HL-60 (cell line): ENCODE results near the gene PI4KB.
A peak's percentile ranks its signal among the peaks of the same experiment; 100 is the strongest.

ENCODE experiments used
- DNase-seq, 2 experiments: peaks; one replicate each; pipeline ENCODE4 v3.0.0-alpha.2; 2010 to 2020; ENCODE audit warnings: low read depth in 1 of 2, low spot score in 1 of 2
- H3K27ac ChIP-seq: fragments of 250-450 bp; sonication (Bioruptor Pico); replicated peaks from 2 replicates; pipeline ENCODE4 v1.5.1; 2020; ENCODE audit warnings: mild to moderate bottlenecking, moderate library complexity
- H3K27me3 ChIP-seq: fragments of 250-450 bp; sonication (Bioruptor Pico); 2 replicates; pipeline ENCODE4 v1.5.1; 2021; ENCODE audit warnings: mild to moderate bottlenecking, moderate library complexity; ENCODE audit not compliant: insufficient read depth, poor library complexity, severe bottlenecking
- H3K4me3 ChIP-seq: replicated peaks from 2 replicates; pipeline ENCODE4 v1.5.1; 2011; ENCODE audit warnings: mild to moderate bottlenecking, control low read depth, low read length; ENCODE audit not compliant: insufficient read depth
- GABPA ChIP-seq: IDR thresholded peaks from 2 replicates; pipeline ENCODE4 v1.6.1; 2012; ENCODE audit warnings: low read depth
- POLR2AphosphoS5 ChIP-seq: IDR thresholded peaks from 2 replicates; pipeline ENCODE4 v1.6.1; 2012; ENCODE audit warnings: low read depth
- REST ChIP-seq: IDR thresholded peaks from 2 replicates; pipeline ENCODE4 v1.6.1; 2012; ENCODE audit warnings: low read depth; ENCODE audit not compliant: insufficient replicate concordance
- SPI1 ChIP-seq: IDR thresholded peaks from 2 replicates; pipeline ENCODE4 v1.6.1; 2012; ENCODE audit warnings: low read depth, mild to moderate bottlenecking, borderline replicate concordance
- TF ChIP-seq, protein P1 (sequence below): IDR thresholded peaks from one replicate; pipeline ENCODE4 v1.5.1; 2011; ENCODE audit warnings: low read length, control low read depth, inconsistent platforms; ENCODE audit not compliant: insufficient read depth

PI4KB gene

DNA sequence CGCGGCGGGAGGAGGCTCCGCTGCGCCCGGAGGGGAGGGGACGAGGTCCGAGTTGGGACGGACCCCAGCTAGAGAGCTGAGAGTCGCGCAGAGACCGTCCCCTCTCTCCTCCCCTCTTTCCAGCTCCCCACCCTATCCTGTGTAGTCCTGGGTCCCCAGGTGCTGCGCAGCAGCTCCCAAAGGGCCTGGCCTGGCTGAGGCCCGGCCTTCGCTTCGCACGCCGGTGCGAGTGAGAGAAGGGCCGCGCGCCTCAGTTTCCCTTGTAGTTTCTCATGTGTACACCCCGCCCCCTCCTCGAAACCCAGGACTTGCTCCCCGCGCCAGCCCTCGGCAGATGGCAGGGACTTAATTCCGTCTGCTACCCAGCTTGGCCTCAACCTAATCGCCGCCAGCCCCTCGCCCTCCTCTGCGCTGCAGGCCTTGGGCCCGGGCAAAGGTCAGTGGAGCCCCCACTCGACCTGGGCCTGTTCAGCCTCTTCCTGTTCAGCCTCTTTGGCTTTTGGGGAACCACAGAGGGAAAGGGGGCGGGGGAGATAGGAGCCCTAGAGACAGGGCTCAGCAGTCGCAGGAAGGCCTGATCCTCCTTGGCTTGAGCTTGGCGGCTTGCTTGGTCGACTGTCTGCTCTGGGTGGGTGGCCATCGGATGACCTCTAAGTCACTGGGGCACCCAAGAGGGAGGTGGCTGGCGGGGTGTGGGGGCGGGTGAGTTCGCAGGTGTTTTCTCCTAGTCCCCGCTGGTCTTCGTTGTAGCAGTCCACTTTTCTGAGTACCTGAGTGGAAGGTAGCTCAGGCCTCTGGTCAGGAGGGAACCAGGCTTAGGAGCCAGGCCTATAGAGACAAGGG is 44.1 kb downstream of the PI4KB start:
- Histone ChIP-seq H3K4me3 (peak overlapping the region; percentile 89), H3K27me3 (no peaks in the 10 kb centered on the region), H3K27ac (peak overlapping the region; percentile 97)
- TF ChIP-seq SPI1 = peak; percentile 8; the same call in 1 of the 2 replicates
- TF ChIP-seq, protein P1, sequence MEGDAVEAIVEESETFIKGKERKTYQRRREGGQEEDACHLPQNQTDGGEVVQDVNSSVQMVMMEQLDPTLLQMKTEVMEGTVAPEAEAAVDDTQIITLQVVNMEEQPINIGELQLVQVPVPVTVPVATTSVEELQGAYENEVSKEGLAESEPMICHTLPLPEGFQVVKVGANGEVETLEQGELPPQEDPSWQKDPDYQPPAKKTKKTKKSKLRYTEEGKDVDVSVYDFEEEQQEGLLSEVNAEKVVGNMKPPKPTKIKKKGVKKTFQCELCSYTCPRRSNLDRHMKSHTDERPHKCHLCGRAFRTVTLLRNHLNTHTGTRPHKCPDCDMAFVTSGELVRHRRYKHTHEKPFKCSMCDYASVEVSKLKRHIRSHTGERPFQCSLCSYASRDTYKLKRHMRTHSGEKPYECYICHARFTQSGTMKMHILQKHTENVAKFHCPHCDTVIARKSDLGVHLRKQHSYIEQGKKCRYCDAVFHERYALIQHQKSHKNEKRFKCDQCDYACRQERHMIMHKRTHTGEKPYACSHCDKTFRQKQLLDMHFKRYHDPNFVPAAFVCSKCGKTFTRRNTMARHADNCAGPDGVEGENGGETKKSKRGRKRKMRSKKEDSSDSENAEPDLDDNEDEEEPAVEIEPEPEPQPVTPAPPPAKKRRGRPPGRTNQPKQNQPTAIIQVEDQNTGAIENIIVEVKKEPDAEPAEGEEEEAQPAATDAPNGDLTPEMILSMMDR = no peak
- DNase-seq = peak; percentile 42 to 76

- DNase-seq = peak; percentile 100
- peak; percentile 8; the same call in 1 of the 2 replicates for TF ChIP-seq GABPA
- no peak for TF ChIP-seq REST
- peak; percentile 55; the same call in 1 of the 2 replicates for TF ChIP-seq POLR2AphosphoS5
- no peak for TF ChIP-seq SPI1
- TF ChIP-seq, protein P1 = no peak
- peak within 1 kb of the TSS; percentile 97 for H3K27ac ChIP-seq
- H3K4me3 ChIP-seq = peak within 1 kb of the TSS; percentile 89
- H3K27me3 ChIP-seq = no peaks in the 10 kb centered on the region
Measured at GRCh38 chr1:151281969-151282882, 45.0 kb downstream of the PI4KB start, which contains the start of gene ZNF687. Gene ZNF687 (plus strand): TSS chr1:151282299. CDS start chr1:151286292, 3,993 bp downstream.

- peak; percentile 98 for DNase-seq
- peak overlapping the region; percentile 97 for H3K27ac ChIP-seq
- H3K4me3 ChIP-seq = peak overlapping the region; percentile 89
- TF ChIP-seq, protein P1 = no peak
- TF ChIP-seq POLR2AphosphoS5 (peak; percentile 71), REST (peak; percentile 55), GABPA (peak; percentile 65)
- H3K27me3 ChIP-seq = no peaks in the 10 kb centered on the region
Measured at GRCh38 chr1:151281225-151281968, 45.8 kb downstream of the PI4KB start.
